Stimulated activated memory B cell treated with anti-CD40 and anti-IgM and Interleukin-4, amounts not matched to agents 10 μg/mL and 1 μg/mL and 100 μg/mL, for 72 hours (primary cell): ENCODE measurements around the gene AK2.
"Not testable (repeated sequence)": the region's sequence is repeated elsewhere in the genome, so short reads cannot be mapped to it uniquely, and the experiment has no call there.

Experiments used
- ATAC-seq: fragments of 150-1000 bp; cut with Tn5 transposase; 2 replicates; pipeline ENCODE4 v1.10.0; 2021
- H3K27ac Mint-ChIP-seq: one replicate; pipeline ENCODE4 v1.8.0; 2022; ENCODE audit warnings: mild to moderate bottlenecking, mixed read lengths
- H3K27me3 Mint-ChIP-seq: one replicate; pipeline ENCODE4 v1.8.0; 2022; ENCODE audit warnings: mixed read lengths
- H3K36me3 Mint-ChIP-seq: one replicate; pipeline ENCODE4 v1.8.0; 2022; ENCODE audit warnings: mixed read lengths
- H3K4me1 Mint-ChIP-seq: one replicate; pipeline ENCODE4 v1.8.0; 2022; ENCODE audit warnings: mixed read lengths
- H3K4me3 Mint-ChIP-seq: one replicate; pipeline ENCODE4 v1.8.0; 2022; ENCODE audit warnings: mild to moderate bottlenecking, moderate library complexity, mixed read lengths
- H3K9me3 Mint-ChIP-seq: one replicate; pipeline ENCODE4 v1.8.0; 2022; ENCODE audit warnings: mixed read lengths

AK2 gene

GRCh38 chr1:33064284-33064683, 27.6 kb upstream of the AK2 start:
- H3K27me3 Mint-ChIP-seq: peaks cover 11% of the 10 kb centered on the region
- not testable (repeated sequence) for ATAC-seq, H3K4me1 Mint-ChIP-seq, H3K27ac Mint-ChIP-seq, H3K4me3 Mint-ChIP-seq
- peaks cover 15% of the 10 kb centered on the region for H3K36me3 Mint-ChIP-seq
- H3K9me3 Mint-ChIP-seq: peaks cover 33% of the 10 kb centered on the region

GRCh38 chr1:33061834-33062233, 25.2 kb upstream of the AK2 start:
- H3K27me3 Mint-ChIP-seq: no peaks in the 10 kb centered on the region
- no peak for ATAC-seq
- no peak overlapping the region for H3K4me3 Mint-ChIP-seq
- peaks cover 31% of the 10 kb centered on the region for H3K9me3 Mint-ChIP-seq
- no peak overlapping the region for H3K27ac Mint-ChIP-seq
- peaks cover 14% of the 10 kb centered on the region for H3K36me3 Mint-ChIP-seq
- peaks cover 12% of the 10 kb centered on the region for H3K4me1 Mint-ChIP-seq

GRCh38 chr1:33060579-33061083, 23.9 kb upstream of the AK2 start:
- peaks cover 13% of the 10 kb centered on the region for H3K4me1 Mint-ChIP-seq
- H3K4me3 Mint-ChIP-seq: no peak overlapping the region
- peaks cover 14% of the 10 kb centered on the region for H3K36me3 Mint-ChIP-seq
- H3K27ac Mint-ChIP-seq: no peak overlapping the region
- H3K9me3 Mint-ChIP-seq: peaks cover 30% of the 10 kb centered on the region
- ATAC-seq: no peak
- no peaks in the 10 kb centered on the region for H3K27me3 Mint-ChIP-seq

- no peak overlapping the region for H3K4me3 Mint-ChIP-seq
- H3K27me3 Mint-ChIP-seq: no peaks in the 10 kb centered on the region
- H3K4me1 Mint-ChIP-seq: peaks cover 22% of the 10 kb centered on the region
- H3K36me3 Mint-ChIP-seq: peaks cover 6% of the 10 kb centered on the region
- peaks cover 9% of the 10 kb centered on the region for H3K9me3 Mint-ChIP-seq
- no peak overlapping the region for H3K27ac Mint-ChIP-seq
- ATAC-seq: no peak
These were observed 20.4 kb upstream of the AK2 start for GRCh38 chr1:33057095-33057494.

GRCh38 chr1:33056426-33056825, 19.7 kb upstream of the AK2 start:
- no peak for ATAC-seq
- Mint-ChIP-seq H3K4me1 (peaks cover 22% of the 10 kb centered on the region), H3K27ac (no peak overlapping the region), H3K36me3 (peaks cover 6% of the 10 kb centered on the region), H3K9me3 (peaks cover 4% of the 10 kb centered on the region), H3K27me3 (no peaks in the 10 kb centered on the region), H3K4me3 (no peak overlapping the region)

GRCh38 chr1:33055210-33056008, 18.7 kb upstream of the AK2 start:
- Mint-ChIP-seq H3K36me3 (peaks cover 6% of the 10 kb centered on the region), H3K4me1 (peaks cover 22% of the 10 kb centered on the region), H3K27me3 (no peaks in the 10 kb centered on the region), H3K9me3 (peaks cover 7% of the 10 kb centered on the region), H3K27ac (peak overlapping the region; percentile 1), H3K4me3 (no peak overlapping the region)
- ATAC-seq: no peak

- ATAC-seq: no peak
- Mint-ChIP-seq H3K4me1 (peaks cover 7% of the 10 kb centered on the region), H3K27ac (no peak overlapping the region), H3K36me3 (no peaks in the 10 kb centered on the region), H3K9me3 (peaks cover 3% of the 10 kb centered on the region), H3K4me3 (no peak overlapping the region), H3K27me3 (peaks cover 10% of the 10 kb centered on the region)
These were observed 13.8 kb upstream of the AK2 start for GRCh38 chr1:33050221-33051076.

GRCh38 chr1:33049371-33049770, 12.7 kb upstream of the AK2 start:
- Mint-ChIP-seq H3K4me3 (no peak overlapping the region), H3K36me3 (no peaks in the 10 kb centered on the region), H3K9me3 (peaks cover 3% of the 10 kb centered on the region), H3K27ac (no peak overlapping the region), H3K27me3 (peaks cover 10% of the 10 kb centered on the region), H3K4me1 (no peaks in the 10 kb centered on the region)
- ATAC-seq: no peak

- no peak overlapping the region for H3K4me3 Mint-ChIP-seq
- no peaks in the 10 kb centered on the region for H3K36me3 Mint-ChIP-seq
- peaks cover 3% of the 10 kb centered on the region for H3K9me3 Mint-ChIP-seq
- H3K27me3 Mint-ChIP-seq: peaks cover 10% of the 10 kb centered on the region
- H3K27ac Mint-ChIP-seq: no peak overlapping the region
- H3K4me1 Mint-ChIP-seq: no peaks in the 10 kb centered on the region
- no peak for ATAC-seq
These were observed 11.7 kb upstream of the AK2 start for GRCh38 chr1:33048426-33048825.

- no peak for ATAC-seq
- Mint-ChIP-seq H3K4me3 (no peak overlapping the region), H3K27ac (no peak overlapping the region), H3K27me3 (peaks cover 10% of the 10 kb centered on the region), H3K9me3 (peaks cover 3% of the 10 kb centered on the region), H3K36me3 (no peaks in the 10 kb centered on the region), H3K4me1 (no peaks in the 10 kb centered on the region)
These were observed 11.2 kb upstream of the AK2 start for GRCh38 chr1:33047839-33048305.

GRCh38 chr1:33047290-33047689, 10.6 kb upstream of the AK2 start:
- Mint-ChIP-seq H3K9me3 (peaks cover 3% of the 10 kb centered on the region), H3K4me3 (no peak overlapping the region), H3K4me1 (no peaks in the 10 kb centered on the region), H3K27me3 (peaks cover 10% of the 10 kb centered on the region), H3K36me3 (no peaks in the 10 kb centered on the region), H3K27ac (no peak overlapping the region)
- no peak for ATAC-seq

GRCh38 chr1:33046234-33046633, 9.6 kb upstream of the AK2 start:
- not testable (repeated sequence) for H3K4me1 Mint-ChIP-seq, H3K4me3 Mint-ChIP-seq, H3K9me3 Mint-ChIP-seq, H3K27ac Mint-ChIP-seq, H3K36me3 Mint-ChIP-seq, ATAC-seq
- H3K27me3 Mint-ChIP-seq: peaks cover 10% of the 10 kb centered on the region

GRCh38 chr1:33045814-33046213, 9.1 kb upstream of the AK2 start:
- no peak for ATAC-seq
- no peak overlapping the region for H3K27ac Mint-ChIP-seq
- peaks cover 10% of the 10 kb centered on the region for H3K27me3 Mint-ChIP-seq
- H3K4me3 Mint-ChIP-seq: no peak overlapping the region
- H3K4me1 Mint-ChIP-seq: no peaks in the 10 kb centered on the region
- peaks cover 3% of the 10 kb centered on the region for H3K9me3 Mint-ChIP-seq
- H3K36me3 Mint-ChIP-seq: no peaks in the 10 kb centered on the region

GRCh38 chr1:33045246-33045645, 8.6 kb upstream of the AK2 start:
- Mint-ChIP-seq H3K4me3 (no peak overlapping the region), H3K27ac (no peak overlapping the region), H3K27me3 (peaks cover 10% of the 10 kb centered on the region), H3K9me3 (no peaks in the 10 kb centered on the region), H3K36me3 (no peaks in the 10 kb centered on the region), H3K4me1 (no peaks in the 10 kb centered on the region)
- no peak for ATAC-seq

- peaks cover 8% of the 10 kb centered on the region for H3K27me3 Mint-ChIP-seq
- H3K27ac Mint-ChIP-seq: no peak overlapping the region
- ATAC-seq: no peak
These were observed 6.8 kb upstream of the AK2 start for GRCh38 chr1:33043267-33044092.

More at GRCh38 chr1:33043267-33044092, 6.8 kb upstream of the AK2 start:
- Mint-ChIP-seq H3K9me3 (no peaks in the 10 kb centered on the region), H3K4me1 (peaks cover 5% of the 10 kb centered on the region), H3K4me3 (no peak overlapping the region), H3K36me3 (no peaks in the 10 kb centered on the region)
